ENCODE measurements around the gene KANK4.
"Not testable (repeated sequence)": the region's sequence is repeated elsewhere in the genome, so short reads cannot be mapped to it uniquely, and the experiment has no call there.

The KANK4 gene

DNA sequence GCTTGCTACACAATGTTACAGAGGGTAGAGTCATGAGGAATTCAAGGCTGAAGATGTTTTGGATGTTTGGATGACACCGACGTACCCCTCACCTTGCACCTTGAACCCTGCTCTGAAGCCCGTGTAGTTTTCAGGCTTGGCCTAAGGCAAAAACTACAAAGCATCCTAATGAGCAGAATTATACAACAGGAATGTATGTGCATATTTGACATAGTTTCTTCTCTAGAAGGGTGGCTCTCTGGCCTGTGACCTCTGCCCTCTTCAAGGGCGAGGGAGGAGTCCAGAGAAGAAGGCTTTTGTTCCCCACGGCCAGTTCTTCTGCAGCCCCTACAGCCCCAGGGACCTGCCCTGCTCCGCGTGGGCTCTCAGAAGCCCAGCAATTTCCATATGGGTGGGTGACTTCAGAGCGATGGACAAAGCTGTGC is 81.3 kb downstream of the KANK4 start:
- no peak for DNase-seq (ENCODE audit: low spot score)

DNA sequence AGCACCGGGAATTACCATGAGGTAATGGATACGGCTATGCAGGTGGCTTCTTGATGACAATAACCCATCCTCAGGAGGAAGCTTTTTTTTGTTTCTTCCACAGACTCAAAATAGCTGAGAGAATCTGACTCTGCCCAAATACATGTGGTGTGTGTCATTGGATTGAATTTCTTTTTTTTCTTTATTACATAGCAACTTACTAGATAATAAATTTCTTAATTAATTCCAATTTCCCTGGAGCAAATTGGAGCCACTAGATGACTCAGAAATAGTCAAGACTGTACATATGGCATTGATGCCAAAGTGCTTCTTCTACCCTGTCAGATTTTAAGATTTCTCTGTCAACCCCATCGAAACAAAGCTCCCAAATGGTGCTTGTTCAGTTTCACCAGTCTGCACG is 81.9 kb downstream of the KANK4 start:
- no peak for DNase-seq (ENCODE audit: low spot score)

DNA sequence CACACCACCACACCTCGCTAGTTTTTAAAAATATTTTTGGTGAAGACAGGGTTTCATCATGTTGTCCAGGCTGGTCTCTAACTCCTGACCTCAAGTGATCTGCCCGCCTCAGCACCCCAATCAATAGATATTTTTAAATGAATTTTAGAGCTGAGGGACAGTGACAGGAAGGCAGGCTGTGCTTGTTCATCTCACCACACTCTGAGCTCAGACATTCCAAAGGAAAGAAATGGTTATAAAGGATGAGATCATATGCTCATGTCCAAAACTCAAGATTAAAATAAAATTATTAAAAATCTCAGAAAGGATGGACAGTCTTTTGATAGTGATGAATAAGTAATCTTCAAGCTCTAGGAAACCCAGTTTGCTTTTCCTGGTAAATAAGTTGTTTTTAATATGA is 83.7 kb downstream of the KANK4 start:
- DNase-seq (ENCODE audit: low spot score), result no peak

DNA sequence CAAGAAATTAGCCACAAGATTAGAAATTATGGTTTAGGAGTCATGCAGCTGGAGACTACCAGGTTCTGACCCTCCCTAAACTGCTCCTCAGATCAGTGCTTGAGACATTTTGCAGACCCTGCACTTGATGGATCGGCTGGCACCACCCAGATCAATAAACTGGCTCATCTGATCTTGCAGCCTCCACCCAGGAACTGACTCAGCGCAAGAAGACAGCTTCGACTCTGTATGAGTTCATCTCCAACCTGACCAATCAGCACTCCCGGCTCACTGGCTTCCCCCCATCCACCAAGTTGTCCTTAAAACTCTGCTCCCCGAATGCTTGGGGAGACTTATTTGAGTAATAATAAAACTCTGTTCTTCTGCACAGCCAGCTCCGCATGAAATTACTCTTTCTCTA is 84.5 kb downstream of the KANK4 start:
- DNase-seq (ENCODE audit: low spot score), result no peak

DNA sequence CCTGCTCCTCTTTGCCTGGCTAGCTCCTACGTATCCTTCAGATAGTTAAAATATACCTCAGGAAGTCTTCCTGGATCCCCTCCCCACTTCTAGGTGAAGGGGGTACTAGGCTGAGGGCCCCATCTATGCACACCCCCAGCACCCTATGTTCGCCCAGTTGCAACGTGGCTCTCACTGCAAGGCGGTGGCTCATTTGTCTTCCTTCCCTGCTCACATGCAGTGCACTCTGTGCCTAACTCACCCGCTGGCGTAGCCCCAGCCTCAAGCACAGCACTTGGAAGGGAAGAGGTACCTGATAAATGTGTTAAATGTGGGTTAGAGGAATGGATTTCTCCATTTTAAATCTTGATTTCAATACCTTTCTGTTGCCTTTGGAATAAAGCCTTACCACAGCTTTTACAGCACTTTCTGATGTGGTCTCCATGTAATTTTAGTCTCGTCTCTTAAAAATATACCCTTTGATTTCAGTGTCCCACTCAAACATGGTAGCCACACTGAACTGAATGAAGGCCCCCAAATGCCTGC is 85.2 kb downstream of the KANK4 start:
- DNase-seq (ENCODE audit: low spot score), result no peak

DNA sequence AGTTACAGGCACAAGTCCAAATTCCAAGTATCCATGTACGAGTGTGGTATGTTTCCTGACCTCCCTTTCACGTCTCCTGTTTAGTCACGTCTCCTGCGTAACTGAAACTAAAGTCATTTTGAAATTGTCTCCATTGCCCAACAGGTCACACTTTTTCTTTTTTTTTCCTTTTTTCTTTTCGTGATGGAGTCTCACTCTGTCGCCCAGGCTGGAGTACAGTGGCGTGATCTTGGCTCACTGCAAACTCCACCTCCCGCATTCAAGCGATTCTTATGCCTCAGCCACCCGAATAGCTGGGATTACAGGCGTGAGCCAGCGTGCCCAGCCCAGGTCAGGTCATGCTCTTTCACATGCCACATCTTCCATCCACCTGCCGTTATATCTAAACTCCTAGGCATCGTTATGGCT is 86.4 kb downstream of the KANK4 start:
- no peak for DNase-seq (ENCODE audit: low spot score)

DNA sequence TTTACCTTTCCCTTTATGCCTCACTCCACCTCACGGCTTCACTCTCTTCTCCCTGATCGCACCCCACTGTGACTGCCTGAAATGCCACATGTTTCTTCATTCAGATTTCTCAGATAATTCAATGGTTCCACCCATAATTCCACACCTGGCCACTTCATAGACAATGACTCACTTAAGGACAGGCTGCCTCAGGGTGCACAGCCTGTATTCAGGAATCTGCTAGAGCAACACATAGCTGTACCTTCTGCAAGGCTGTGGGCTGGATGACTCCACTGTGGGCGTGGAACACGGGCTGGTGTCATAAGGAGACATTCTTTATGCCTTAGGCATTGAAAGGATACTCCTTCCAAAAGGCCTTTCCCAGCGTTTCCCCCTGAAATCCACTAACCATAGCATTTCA is 88.5 kb downstream of the KANK4 start:
- DNase-seq (ENCODE audit: low spot score), result no peak

DNA sequence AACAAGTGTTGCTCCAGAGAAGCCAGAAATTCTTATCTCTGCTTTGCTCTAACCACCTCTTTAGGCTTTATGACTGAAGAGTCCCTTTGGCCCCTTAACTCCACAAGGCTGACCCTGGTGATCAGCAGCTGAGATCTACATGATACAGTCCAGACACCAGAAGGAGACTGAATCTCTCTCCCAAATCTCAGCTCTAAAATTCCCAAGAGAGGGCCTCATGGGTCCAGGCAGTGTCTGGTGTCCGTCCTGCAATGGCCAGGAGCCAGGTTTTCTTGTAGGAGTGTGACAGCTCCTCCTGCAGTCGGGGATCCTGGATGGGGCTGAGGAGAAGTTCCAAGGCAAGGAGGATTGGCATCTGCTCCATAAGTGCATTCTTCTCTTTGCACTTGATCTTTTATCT is 89.3 kb downstream of the KANK4 start:
- no peak for DNase-seq (ENCODE audit: low spot score)

DNA sequence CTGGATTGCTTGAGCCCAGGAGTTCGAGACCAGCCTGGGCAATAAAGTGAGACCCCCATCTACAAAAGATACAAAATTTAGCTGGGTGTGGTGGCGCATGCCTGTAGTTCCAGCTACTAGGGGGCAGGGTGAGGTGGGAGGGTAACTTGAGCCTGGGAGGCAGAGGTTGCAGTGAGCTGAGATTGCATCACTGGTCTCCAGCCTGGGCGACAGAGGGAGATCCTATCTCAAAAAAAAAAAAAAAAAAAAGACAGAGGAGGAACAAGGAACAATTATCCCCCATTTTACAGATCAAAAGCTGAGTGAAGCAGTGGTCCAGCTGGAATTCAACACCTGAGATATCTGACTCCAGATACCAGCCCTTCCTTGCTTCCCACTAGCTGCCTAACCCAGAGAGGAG is 89.8 kb downstream of the KANK4 start:
- no peak for DNase-seq (ENCODE audit: low spot score)

DNA sequence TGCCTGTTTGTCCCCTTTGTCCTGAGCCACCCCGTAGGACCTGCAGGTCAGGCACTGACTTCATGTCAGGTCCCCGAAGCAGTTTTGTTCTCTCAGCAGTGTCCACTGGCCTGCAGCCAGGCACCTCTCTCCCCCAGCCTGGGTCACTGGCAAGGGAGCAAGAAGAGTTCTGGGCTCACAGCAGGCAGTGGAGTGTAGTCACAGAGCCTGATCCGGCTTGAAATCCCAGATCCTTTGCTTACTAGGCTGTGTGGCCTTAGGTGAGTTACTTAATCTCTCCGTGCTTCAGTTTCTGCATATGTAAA is 90.4 kb downstream of the KANK4 start:
- no peak for DNase-seq (ENCODE audit: low spot score)

DNA sequence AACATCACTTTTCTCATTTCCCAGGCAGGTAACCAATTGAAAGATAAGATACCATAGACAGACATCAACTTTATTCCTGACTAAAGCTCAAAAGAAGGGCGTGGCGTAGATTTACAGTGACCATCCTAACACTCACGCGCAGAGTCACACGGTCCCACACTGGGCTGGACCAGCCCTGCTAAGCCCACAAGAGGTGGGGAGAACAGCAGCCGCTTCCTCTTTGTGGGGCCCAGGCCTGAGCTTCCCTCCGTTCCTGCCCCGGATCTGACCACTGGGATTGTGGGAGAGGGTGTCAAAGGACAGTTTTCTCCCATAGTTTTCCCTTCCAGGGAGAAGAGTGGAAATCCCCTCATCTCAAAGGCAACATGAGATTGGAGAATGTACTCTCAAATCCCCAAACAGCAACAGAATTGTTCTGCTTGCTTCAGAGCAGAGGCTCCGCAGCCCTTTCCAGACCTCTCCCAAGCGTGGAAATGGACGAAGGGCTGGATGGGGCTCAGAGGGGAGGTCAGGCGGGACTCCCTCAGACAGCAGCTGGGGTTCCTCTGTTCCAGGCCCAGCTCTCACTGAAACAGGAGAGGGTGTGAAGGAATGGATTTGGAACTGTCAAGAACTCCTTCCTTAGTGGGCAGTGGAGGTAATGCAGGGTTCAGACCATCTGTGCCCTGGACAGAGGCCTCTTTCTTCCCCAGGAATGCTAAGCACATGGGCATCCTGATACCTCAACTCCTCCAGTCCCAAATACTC is 90.9 kb downstream of the KANK4 start:
- DNase-seq (ENCODE audit: low spot score), result no peak

DNA sequence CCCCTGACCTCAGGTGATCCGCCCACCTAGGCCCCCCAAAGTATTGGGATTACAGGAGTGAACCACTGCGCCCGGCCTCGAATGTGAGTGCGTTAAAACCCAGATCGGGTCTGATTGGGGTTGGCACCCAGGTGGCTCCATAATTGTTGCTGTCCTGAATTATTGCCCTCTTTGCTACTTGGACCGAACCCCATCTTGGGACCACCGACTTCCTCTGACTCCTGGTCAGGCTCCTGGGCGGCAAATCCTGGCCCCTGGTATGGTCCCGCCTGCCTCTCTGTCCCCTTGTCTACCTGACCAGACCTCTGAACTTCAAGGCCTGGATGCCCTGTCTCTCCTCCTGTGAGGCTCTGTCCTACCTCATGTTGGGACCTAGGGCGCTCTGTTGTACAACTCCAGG is 91.7 kb downstream of the KANK4 start:
- no peak for DNase-seq (ENCODE audit: low spot score)

DNA sequence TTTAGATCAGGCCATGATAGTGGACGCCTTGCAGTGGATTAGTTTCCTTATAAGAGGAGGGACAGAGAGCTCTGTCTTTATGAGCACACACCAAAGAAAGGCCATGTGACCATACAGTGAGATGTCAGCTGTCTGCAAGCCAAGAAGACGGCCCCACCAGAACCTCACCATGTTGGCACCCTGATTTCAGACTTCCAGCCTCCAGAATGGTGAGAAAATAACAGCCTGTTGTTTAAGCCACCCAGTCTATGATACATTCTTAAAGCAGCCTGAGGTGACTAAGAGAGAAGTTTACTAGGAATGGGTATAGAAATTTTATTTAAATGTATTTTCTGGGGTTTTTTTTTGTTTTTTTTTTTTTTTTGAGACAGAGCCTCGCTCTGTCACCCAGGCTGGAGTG is 95.1 kb downstream of the KANK4 start:
- no peak for DNase-seq (ENCODE audit: low spot score)

DNA sequence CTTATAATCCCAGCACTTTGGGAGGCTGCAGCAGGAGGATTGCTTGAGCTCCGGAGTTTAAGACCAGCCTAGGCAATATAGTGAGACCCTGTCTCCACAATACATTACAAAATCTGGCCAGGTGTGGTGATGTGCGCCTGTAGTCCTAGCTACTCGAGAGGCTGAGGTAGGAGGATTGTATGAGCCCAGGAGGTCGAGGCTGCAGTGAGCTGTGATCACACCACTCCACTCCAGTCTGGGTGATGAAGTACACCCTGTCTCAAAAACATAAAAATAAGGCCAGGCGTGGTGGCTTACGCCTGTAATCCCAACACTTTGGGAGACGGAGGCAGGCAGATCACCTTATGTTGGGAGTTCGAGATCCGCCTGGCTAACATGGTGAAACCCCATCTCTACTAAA is 96.9 kb downstream of the KANK4 start:
- no peak for DNase-seq (ENCODE audit: low spot score)

DNA sequence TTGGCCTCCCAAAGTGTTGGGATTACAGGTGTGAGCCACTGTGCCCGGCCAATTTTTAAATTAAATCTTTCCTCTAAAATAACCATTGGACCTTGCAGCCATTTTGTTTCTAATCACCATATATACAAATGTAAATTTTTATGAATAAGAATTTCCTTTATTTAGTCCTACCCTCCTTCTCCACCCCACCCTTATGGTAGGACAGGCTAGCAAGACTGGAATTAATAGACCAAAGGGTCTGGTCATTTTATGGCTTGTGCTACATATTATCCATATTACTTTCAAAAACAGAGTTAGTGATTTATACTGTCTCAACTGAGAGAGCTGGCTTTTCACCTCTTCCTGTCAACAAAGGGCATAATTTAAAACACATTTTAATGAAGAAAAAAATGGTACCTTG is 98.1 kb downstream of the KANK4 start:
- DNase-seq (ENCODE audit: low spot score), result no peak

DNA sequence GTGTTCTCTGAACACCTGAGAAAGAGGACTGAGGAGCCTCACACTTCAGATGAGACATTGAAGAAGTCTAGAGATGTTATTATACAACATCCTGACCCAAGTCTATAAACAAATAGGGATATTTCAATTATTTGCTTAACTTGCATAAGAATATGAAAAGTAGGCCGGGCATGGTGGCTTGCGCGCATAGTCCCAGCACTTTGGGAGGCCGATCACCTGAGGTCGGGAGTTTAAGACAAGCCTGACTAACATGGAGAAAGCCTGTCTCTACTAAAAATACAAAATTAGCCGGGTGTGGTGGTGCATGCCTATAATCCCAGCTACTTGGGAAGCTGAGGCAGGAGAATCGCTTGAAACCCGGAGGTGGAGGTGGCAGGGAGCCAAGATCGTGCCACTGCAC is 98.8 kb downstream of the KANK4 start:
- DNase-seq (ENCODE audit: low spot score), result not testable (repeated sequence)

DNA sequence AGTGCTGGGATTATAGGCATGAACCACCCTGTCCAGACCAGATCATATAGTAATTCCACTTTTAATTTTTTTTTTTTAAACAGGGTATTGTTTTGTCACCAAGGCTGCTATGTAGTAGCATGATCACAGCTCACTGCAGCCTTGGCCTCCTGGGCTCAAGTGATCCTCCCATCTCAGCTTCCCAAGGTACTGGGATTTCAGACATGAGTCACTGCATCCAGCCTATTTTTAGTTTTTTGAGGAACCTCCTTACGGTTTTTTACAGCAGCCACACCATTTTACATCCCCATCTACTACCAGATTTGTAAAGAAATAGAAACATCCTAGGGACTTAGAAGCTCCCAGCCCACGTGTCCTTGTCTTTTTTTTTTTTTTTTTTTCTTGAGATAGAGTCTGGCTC is 100.6 kb downstream of the KANK4 start:
- no peak for DNase-seq (ENCODE audit: low spot score)

DNA sequence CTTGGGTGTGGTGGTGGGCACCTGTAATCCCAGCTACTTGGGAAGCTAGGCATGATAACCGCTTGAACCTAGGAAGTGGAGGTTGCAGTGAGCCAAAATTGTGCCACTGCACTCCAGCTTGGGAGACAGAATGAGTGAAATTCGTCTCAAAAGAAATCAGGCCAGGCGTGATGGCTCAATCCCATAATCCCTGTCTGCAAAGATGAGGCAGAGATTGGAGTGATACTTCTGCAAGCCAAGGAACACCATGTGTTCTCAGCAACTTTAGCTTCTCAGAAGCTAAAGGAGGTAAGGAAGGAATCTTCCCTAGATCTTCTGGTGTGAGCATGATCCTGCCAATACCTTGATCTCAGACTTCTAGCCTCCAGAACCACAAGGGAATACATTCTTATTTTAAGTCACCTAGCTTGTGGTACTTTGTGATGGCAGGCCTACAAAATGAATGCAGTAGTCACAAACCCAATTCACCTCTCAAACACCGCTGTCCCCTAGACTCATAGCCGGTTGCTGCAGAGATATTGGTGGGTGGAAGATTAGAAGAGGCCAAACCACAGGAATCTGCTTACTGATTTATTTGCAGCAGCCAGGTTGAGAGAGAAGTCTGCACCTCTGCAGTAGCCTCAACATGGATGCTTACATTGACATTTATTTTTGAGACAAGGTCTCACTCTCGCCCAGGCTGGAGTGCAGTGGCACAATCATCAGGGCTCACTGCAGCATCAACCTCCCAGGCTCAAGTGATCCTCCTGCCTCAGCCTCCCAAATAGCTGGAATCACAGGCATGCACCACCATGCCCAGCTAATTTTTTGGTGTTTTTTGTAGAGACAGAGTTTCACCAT is 105.9 kb downstream of the KANK4 start:
- DNase-seq (ENCODE audit: low spot score), result no peak

DNA sequence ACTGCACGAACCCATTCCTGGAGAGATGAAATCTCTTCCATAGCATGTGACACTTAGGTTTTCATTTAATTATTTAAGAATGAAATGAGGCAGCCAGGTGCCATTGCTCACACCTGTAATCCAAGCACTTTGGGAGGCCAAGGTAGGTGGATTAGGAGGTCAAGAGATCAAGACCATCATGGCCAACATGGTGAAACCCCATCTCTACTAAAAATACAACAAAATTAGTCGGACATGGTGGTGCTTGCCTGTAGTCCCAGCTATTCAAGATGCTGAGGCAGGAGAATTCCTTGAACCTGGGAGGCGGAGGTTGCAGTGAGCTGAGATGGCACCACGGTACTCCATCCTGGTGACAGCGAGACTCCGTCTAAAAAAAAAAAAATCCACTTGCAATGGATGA is 106.8 kb downstream of the KANK4 start:
- no peak for DNase-seq (ENCODE audit: low spot score)

DNA sequence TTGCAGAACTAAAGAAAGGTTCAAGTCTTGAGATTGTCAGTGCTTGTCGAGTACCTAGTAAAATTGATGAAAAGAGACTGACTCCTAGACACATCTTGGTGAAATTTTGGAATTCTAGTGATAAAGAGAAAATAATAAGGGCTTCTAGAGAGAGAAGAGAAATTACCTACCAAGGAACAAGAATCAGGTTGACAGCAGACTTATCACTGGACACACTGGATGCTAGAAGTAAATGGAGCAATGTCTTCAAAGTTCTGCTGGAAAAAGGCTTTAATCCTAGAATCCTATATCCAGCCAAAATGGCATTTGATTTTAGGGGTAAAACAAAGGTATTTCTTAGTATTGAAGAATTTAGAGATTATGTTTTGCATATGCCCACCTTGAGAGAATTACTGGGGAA is 108.3 kb downstream of the KANK4 start:
- no peak for DNase-seq (ENCODE audit: low spot score)

DNA sequence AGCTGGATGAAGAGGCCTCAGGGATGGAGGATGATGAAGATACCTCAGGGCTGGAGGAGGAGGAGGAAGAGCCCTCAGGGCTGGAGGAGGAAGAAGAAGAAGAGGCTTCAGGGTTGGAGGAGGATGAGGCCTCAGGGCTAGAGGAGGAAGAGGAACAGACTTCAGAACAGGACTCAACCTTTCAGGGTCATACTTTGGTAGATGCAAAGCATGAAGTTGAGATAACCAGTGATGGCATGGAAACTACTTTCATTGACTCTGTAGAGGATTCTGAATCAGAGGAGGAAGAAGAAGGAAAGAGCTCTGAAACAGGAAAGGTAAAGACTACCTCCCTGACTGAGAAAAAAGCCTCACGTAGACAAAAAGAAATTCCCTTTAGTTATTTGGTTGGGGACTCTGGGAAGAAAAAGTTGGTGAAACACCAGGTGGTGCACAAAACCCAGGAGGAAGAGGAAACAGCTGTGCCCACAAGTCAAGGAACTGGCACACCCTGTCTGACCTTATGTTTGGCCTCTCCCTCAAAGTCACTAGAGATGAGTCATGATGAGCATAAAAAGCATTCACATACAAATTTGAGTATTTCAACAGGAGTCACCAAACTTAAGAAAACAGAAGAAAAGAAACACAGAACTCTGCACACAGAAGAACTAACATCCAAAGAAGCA is 109.2 kb downstream of the KANK4 start:
- no peak for DNase-seq (ENCODE audit: low spot score)

DNA sequence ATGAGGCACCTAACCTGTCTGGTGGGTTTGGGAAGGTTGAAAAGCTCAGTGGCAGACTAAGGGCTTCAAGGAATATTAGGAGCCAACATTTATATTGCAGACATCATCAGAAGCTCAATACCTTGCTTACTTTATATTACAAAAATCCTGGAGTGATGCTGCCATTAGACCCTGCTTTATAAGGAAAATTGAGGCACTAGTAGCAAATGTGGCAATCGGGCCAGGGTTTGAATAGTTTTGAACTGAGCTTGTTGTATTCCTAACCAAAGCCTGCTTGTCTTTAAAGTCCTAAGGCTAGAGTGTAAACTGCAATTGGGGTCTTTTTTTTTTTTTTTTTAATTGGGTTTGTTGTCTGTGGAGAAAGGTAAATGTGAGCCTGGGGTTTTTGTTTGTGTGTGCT is 110.3 kb downstream of the KANK4 start:
- DNase-seq (ENCODE audit: low spot score), result no peak

DNA sequence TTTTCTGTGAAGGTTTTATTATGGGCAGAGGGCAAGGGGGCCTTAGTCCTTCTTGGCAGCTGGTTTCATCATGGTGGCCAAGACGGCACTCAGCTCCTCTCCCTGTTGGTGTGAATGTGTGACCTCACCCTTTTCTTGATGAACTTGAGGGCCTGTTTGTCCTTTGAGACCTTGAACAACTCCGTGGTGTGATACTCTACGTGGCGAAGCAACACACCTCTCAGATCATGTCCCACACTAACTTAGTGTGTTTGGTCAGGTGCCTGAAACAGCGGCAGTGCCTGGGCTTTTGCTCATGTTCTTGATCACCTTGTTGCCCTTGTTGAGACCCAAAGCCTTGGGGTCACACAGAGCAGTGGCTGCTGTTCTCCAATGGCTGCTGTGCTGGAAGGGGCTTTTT is 111.1 kb downstream of the KANK4 start:
- DNase-seq (ENCODE audit: low spot score), result no peak
